GM18870 (cell line): Measurements from ENCODE around the gene KCTD19.
A peak's percentile ranks its signal among the peaks of the same experiment; 100 is the strongest.

Experiments
- ATAC-seq: cut with Tn5 transposase; IDR thresholded peaks from one replicate; pipeline ENCODE4 v1.9.1; 2021; ENCODE audit warnings: moderate library complexity; ENCODE audit not compliant: unreplicated experiment

The KCTD19 gene

DNA sequence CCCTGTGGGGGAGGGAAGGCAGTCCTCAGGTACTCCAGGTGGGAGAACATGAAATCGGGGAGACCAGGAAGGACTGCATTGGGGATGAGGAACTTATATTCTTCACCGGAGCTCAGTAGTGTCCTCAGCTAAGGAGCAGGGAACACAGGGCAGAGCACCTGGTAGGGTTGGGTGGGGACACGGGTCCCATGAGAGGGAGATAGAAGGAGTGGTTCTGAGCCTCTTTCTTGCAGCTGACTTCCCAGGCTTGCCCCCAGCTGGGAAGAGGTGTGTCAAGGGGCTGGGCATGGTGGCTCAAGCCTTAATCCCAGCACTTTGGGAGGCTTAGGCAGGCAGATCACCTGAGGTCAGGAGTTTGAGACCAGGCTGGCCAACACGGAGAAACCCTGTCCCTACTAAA is 81.4 kb downstream of the KCTD19 start:
- ATAC-seq: no peak

DNA sequence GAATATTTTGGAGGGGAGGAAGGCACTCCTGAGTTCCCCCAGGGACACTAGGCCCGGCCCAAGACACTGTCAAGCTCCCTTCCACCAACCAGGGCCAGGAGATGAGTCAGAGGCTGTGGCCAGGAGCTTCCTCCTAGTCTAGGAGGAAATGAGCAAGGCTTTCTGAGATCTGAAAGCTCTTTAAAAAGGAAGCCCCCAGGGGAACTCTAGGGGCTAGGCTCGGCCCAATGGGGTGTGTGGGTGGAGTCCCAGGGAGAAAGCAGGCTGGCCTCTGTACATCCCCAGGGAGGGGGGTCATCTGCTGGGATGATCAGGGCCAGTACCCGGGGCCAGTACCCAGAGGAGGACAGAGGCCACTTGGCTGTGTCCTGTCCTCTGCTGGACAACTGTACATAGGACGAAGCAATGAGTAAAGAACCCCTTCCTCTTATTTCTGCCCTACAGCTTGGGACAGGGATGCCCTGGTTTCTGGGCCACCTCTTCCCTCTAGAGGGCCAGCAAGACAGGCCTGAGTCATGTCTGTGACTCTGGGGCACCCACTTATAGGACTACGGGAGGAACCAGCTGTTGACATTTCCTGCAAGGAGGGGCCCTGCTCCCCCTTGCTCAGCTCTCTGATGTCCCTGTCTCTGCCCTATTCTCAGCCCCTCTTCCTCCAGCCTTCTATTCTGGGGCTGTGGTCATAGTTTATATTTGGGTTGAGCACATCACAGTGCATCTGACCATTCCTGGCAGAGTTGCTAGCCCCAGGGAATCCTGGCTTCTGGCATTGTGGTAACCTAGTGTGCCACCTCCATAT is 82.0 kb downstream of the KCTD19 start:
- peak; percentile 52 for ATAC-seq

DNA sequence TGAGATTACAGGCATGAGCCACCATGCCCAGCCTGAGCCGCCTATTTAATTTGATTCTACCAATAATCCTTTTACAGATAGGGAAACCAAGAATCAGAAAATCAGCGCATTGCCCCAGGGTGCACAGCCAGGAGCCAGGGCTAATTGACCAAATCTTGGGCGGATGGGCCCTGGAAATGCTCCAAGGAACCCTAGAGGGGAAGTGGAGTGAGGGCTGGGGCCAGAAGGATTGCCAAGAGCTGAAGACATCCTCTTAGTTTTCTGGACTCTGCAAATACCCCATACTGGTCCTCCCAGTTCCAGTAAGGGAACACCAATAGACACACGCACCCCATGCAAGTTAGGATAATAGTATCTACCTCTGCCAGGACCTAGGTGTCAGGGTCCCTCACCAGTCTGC is 83.1 kb downstream of the KCTD19 start:
- no peak for ATAC-seq

DNA sequence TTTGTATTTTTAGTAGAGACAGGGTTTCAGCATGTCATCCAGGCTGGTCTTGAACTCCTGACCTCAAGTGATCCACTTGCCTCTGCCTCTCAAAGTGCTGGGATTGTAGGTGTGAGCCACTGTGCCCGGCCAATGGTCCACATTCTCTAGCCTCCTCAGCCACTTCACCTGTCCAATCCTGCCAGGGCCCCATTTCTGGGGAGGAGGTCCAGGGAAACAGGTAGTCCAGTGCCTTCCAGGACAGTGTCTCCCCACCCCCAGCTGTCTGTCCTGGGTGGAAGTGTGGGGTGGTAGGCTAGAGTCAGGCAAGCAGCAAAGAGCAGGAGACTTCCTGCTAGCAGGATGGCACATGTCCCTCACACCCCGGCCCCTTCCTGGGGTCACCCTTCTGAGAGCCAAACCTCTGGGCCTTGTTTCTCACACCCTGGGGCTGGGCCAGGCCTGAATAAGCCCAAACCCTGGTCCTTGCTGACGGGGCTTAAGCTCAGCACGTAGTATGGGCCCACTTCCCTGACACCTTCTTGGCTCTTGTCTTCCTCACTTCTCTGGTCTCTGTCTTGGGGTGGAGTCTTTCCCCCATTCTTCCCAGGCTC is 84.3 kb downstream of the KCTD19 start:
- no peak for ATAC-seq

DNA sequence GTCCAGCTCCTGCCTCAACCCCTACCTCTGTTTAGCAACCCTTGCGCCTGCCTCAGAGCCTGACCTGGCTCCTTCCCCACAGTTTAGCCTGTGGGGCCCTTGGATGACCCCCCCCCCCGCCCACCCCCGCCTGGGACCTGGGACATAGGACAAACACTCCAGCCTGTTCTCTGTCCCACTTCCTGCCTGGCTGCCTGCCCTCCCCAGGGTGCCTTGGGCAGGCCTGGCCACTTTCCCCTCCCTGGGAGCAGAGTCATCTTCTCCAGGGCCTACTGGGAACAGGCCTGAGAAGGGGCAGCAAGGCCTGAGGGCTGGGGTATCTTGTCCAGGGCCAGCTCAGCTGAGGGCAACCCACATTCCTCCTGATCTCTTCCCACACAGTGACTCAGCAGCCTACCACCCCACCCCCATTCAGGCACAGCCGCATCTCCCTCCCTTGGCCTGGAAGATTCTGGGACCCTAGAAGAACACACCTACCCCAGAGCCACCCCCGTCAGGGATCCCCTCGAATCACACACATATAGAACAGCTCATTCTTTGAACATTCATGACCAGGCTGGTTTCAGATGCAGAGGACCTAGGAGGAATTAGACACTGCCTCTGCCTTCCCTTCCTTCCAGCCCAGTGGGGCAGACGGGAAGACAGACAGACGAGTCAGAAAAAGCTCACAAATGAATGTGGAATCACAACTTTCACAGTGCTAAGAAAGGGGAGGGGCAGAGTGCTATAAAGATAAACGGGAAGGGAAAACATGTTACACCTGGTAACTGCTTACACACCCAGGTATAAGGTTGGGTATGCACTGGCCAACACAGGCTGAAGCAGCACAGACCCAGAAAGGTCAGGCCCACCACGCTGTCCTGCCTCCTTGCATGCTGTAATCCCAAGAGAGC is 85.3 kb downstream of the KCTD19 start:
- ATAC-seq: no peak

GRCh38 chr16:67240506-67240905 is 86.0 kb downstream of the KCTD19 start:
- no peak for ATAC-seq
